HUES64 (cell line): ENCODE data around the gene COL9A3.

ENCODE experiments used
- H3K27ac ChIP-seq: 2 replicates; pipeline ENCODE4 v1.7.0; 2013; ENCODE audit warnings: low read depth, low read length, inconsistent platforms
- H3K27me3 ChIP-seq: 2 replicates; pipeline ENCODE4 v1.6.1; 2013; ENCODE audit warnings: mild to moderate bottlenecking, low read length; ENCODE audit not compliant: insufficient read depth
- H3K36me3 ChIP-seq: 2 replicates; pipeline ENCODE4 v1.6.1; 2013; ENCODE audit warnings: mild to moderate bottlenecking, low read length; ENCODE audit not compliant: insufficient read depth
- H3K4me1 ChIP-seq: 2 replicates; pipeline ENCODE4 v1.6.1; 2013; ENCODE audit warnings: mild to moderate bottlenecking, low read length, moderate library complexity; ENCODE audit not compliant: insufficient read depth
- H3K4me3 ChIP-seq: 2 replicates; pipeline ENCODE4 v1.5.1; 2013; ENCODE audit warnings: mild to moderate bottlenecking, low read length, moderate library complexity
- H3K9ac ChIP-seq: 2 replicates; pipeline ENCODE4 v1.6.1; 2013; ENCODE audit warnings: mild to moderate bottlenecking, low read depth, low read length
- H3K9me3 ChIP-seq: 2 replicates; pipeline ENCODE4 v1.6.1; 2013; ENCODE audit warnings: low read depth, low read length; ENCODE audit not compliant: insufficient read depth
- WGBS: fragments of 150-250, 120-280 bp; methylation state at CpG from one replicate; pipeline ENCODE4 v1.1.7; 2013; ENCODE audit warnings: missing lambda C conversion rate; 5-methylcytosine and 5-hydroxymethylcytosine counted together

COL9A3 gene

DNA sequence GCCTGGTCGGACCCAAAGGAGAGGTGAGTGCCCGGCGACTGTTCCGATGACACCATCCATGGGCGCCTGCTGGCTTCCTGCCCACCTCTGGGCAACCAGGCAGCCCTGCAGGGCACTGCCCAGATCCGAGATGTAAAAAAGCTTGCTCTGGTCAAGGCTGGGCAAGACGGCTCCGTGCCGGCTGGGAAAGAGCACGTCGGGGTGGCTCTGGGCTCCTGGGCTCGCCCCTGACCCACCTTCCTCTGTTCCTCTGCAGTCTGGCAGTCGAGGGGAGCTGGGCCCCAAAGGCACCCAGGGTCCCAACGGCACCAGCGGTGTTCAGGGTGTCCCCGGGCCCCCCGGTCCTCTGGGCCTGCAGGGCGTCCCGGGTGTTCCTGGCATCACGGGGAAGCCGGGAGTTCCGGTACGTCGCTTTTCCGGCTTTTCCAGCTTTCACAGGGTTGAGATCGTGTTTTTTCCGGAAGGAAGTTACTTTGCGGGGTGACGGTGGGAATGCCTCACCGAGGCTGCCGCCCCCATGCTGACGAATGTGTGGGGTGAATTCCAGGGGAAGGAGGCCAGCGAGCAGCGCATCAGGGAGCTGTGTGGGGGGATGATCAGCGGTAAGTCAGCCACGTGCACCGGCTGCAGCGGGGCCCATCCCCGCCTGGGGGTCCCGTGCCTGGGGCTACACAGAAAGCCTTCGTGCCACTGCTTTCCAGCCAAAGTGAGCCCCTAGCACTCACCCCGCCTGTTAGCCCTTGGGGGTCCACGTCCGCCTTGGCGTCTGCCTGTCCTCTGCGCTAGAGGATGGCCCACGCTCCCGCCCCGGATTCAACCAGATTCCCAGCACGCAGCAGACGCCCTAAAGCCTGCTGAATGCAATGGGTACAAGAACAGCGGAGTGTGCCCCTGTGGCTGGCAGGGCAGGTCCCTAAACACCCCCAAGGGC lies 19.3 kb downstream of the COL9A3 start:
- Histone ChIP-seq H3K4me1 (peaks cover 12% of the 10 kb centered on the region), H3K4me3 (no peak overlapping the region), H3K9me3 (no peaks in the 10 kb centered on the region), H3K27ac (no peak overlapping the region), H3K9ac (no peak overlapping the region; the same call in 1 of the 2 replicates), H3K36me3 (peaks cover 53% of the 10 kb centered on the region), H3K27me3 (no peaks in the 10 kb centered on the region)
- 90% methylated on average over 52 of the region's 52 CpGs for WGBS

- Histone ChIP-seq H3K4me1 (peaks cover 11% of the 10 kb centered on the region), H3K4me3 (no peak overlapping the region), H3K27me3 (no peaks in the 10 kb centered on the region), H3K9me3 (no peaks in the 10 kb centered on the region), H3K9ac (no peak overlapping the region), H3K36me3 (peaks cover 51% of the 10 kb centered on the region), H3K27ac (no peak overlapping the region)
- WGBS: 96% methylated on average over 19 of the region's 19 CpGs
These were observed 20.2 kb downstream of the COL9A3 start for GRCh38 chr20:62836967-62837490.

- Histone ChIP-seq H3K4me3 (no peak overlapping the region), H3K9ac (no peak overlapping the region), H3K27ac (no peak overlapping the region), H3K27me3 (no peaks in the 10 kb centered on the region), H3K9me3 (no peaks in the 10 kb centered on the region), H3K4me1 (peaks cover 3% of the 10 kb centered on the region), H3K36me3 (peaks cover 50% of the 10 kb centered on the region)
- 94% methylated on average over 7 of the region's 8 CpGs for WGBS
These were observed 20.9 kb downstream of the COL9A3 start for GRCh38 chr20:62837790-62838127.

DNA sequence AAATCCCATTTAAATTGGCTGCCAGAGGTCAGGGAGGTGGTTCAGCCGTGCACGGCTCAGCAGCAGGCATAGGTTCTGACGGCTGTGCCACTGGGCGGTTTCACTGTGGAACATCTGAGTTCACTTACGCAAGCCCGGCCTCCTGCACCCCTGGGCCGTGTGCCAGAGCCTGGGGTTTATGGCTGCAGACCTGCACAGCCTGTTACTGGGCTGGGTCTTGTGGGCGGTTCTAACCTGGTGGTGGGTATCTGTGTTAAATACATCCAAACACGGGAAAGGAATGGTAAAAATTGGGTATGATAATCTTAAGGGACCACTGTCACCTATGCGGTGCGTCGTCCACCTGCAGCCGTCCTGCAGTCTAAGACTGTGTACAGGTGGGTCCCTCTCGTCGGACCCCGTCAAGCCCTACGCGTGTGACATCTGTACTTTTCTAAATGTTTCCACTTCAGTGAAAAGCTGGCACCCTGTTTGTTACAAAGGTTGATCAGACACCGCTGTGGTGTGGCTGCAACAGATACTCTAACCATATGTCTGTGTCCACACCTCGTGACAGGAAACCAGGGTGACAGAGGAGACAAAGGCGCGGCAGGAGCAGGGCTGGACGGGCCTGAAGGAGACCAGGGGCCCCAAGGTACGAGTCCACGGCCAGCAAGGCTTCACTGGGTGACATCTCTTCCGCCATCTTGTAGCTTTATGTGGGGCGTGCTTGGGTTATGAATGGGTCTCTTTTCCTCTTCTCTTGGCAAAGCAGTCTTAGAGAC lies 21.5 kb downstream of the COL9A3 start:
- H3K9me3 ChIP-seq: no peaks in the 10 kb centered on the region
- H3K9ac ChIP-seq: no peak overlapping the region
- WGBS: 96% methylated on average over 27 of the region's 27 CpGs
- no peak overlapping the region for H3K27ac ChIP-seq
- H3K27me3 ChIP-seq: no peaks in the 10 kb centered on the region
- H3K4me3 ChIP-seq: no peak overlapping the region
- H3K36me3 ChIP-seq: peaks cover 46% of the 10 kb centered on the region
- H3K4me1 ChIP-seq: no peaks in the 10 kb centered on the region

GRCh38 chr20:62839261-62839660 lies 22.4 kb downstream of the COL9A3 start:
- no peak overlapping the region for H3K27ac ChIP-seq
- no peak overlapping the region for H3K9ac ChIP-seq
- H3K4me1 ChIP-seq: no peaks in the 10 kb centered on the region
- no peaks in the 10 kb centered on the region for H3K9me3 ChIP-seq
- WGBS: 93% methylated on average over 8 of the region's 8 CpGs
- H3K4me3 ChIP-seq: no peak overlapping the region
- no peaks in the 10 kb centered on the region for H3K27me3 ChIP-seq
- peaks cover 44% of the 10 kb centered on the region for H3K36me3 ChIP-seq

DNA sequence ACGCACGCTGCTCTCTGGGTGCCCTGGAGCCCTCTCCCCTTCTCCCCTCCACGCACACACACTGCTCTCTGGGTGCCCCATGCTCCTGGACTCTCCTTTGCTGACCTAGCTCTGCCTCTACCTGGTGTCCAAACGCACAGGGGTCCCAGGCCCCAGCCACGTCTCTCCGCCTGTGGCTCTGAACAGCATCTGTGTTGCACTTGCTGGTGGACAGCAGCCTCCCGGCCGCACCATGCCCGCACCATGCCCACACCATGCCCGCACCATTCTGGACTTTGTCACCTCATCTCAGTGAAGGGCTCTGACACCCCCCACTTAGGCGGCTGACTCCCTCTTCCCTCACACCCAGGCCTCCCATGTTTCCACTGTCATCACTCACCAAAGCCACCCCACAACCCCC lies 23.0 kb downstream of the COL9A3 start:
- no peak overlapping the region for H3K27ac ChIP-seq
- H3K9me3 ChIP-seq: no peaks in the 10 kb centered on the region
- no peak overlapping the region for H3K9ac ChIP-seq
- H3K4me3 ChIP-seq: no peak overlapping the region
- H3K27me3 ChIP-seq: no peaks in the 10 kb centered on the region
- H3K36me3 ChIP-seq: peaks cover 42% of the 10 kb centered on the region
- no peaks in the 10 kb centered on the region for H3K4me1 ChIP-seq
- WGBS: 93% methylated on average over 11 of the region's 11 CpGs

GRCh38 chr20:62840244-62841197 lies 23.7 kb downstream of the COL9A3 start:
- Histone ChIP-seq H3K4me1 (no peaks in the 10 kb centered on the region), H3K9me3 (no peaks in the 10 kb centered on the region), H3K36me3 (peaks cover 42% of the 10 kb centered on the region), H3K27ac (no peak overlapping the region), H3K4me3 (no peak overlapping the region), H3K27me3 (no peaks in the 10 kb centered on the region), H3K9ac (peak overlapping the region; percentile 24; the same call in 1 of the 2 replicates)
- WGBS: 91% methylated on average over 44 of the region's 45 CpGs

DNA sequence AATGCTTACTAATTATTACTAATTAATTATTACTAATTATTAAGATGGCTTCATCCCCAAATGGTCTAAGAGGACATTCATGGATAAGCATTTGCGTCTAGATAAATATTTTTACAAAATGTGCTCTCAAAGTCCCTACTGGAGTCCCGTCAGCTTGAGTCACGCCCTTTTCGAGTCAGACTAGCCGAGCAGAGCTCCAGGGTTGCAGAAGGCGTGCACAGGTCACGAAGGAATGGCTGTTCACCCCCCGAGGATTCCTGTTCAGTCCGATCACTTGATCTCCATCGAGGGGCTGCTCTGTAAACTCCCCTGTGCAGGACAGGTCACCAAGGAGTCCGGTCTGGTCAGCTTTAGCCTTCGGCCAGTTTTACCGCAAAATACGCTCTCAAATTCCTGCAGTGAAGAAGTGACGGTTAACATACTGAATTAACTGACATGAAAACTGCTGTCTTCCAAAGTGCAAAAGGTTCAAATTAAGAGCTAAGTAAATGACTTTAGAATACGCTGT lies 24.9 kb downstream of the COL9A3 start:
- Histone ChIP-seq H3K27ac (no peak overlapping the region), H3K4me1 (no peaks in the 10 kb centered on the region)

GRCh38 chr20:62843656-62844055 lies 26.8 kb downstream of the COL9A3 start:
- H3K9me3 ChIP-seq: no peaks in the 10 kb centered on the region
- H3K27me3 ChIP-seq: no peaks in the 10 kb centered on the region
- H3K4me1 ChIP-seq: no peaks in the 10 kb centered on the region
- H3K4me3 ChIP-seq: no peak overlapping the region
- no peak overlapping the region for H3K27ac ChIP-seq
- H3K36me3 ChIP-seq: peaks cover 24% of the 10 kb centered on the region
- no peak overlapping the region for H3K9ac ChIP-seq
- WGBS: 96% methylated on average over 10 of the region's 10 CpGs

More for the DNA sequence above, 24.9 kb downstream of the COL9A3 start:
- WGBS: 94% methylated on average over 15 of the region's 16 CpGs
- Histone ChIP-seq H3K9me3 (no peaks in the 10 kb centered on the region), H3K9ac (no peak overlapping the region), H3K27me3 (no peaks in the 10 kb centered on the region), H3K4me3 (no peak overlapping the region), H3K36me3 (peaks cover 39% of the 10 kb centered on the region)

DNA sequence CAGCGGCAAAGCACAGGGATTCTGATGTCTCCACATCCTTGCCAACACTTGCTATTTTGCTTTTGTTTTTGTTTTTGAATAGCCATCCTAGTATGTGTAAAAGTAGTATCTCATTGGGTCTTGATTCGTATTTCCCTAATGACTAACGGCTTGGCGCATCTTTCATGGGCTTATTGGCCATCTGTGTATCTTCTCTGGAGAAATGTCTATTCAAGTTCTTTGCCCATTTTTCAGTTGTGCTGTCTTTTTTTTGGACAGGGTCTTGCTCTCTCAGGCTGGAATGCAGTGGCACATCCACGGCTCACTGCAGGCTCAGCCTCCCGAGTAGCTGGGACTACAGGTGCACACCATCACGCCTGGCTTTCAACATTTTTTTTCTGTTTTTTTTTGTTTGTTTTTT lies 27.3 kb downstream of the COL9A3 start:
- no peak overlapping the region for H3K27ac ChIP-seq
- peaks cover 26% of the 10 kb centered on the region for H3K36me3 ChIP-seq
- no peak overlapping the region for H3K9ac ChIP-seq
- H3K4me1 ChIP-seq: no peaks in the 10 kb centered on the region
- no peak overlapping the region for H3K4me3 ChIP-seq
- 90% methylated on average over 7 of the region's 7 CpGs for WGBS
- no peaks in the 10 kb centered on the region for H3K9me3 ChIP-seq
- H3K27me3 ChIP-seq: no peaks in the 10 kb centered on the region
